Measurements from ENCODE around the gene SHOC2. TPM values are rescaled to one million over a fixed set of nuclear protein-coding genes. Genes with fewer than 3 reads are reported as not detected.

Gene SHOC2
- total and polyA plus RNA-seq, 2 of the 13 experiments (the other 11 are each of a cell fraction or from before 2014, with no cell fraction given): 8.6 to 25.5 TPM

GRCh38 chr10:110919349-110919931 is at the start of gene SHOC2 (continued):
- TF ChIP-seq PAXIP1 (CRISPR knock-in tag; conservative IDR thresholded peaks at IDR 0.05) (no peak), FOXA1 (IDR thresholded peaks at IDR 0.05) (no peak), FOXA1 (CRISPR knock-in tag; IDR thresholded peaks at IDR 0.05) (no peak), ZSCAN25 (CRISPR knock-in tag; IDR thresholded peaks at IDR 0.05) (no peak), SP4 (CRISPR knock-in tag; IDR thresholded peaks at IDR 0.05) (peak; percentile 79; the same call in 1 of the 2 replicates), ZFP41 (CRISPR knock-in tag; IDR thresholded peaks at IDR 0.05; ENCODE audit: borderline replicate concordance) (no peak), KIAA2018 (CRISPR knock-in tag; IDR thresholded peaks at IDR 0.05; ENCODE audit: borderline replicate concordance) (no peak), ZNF780A (CRISPR knock-in tag; IDR thresholded peaks at IDR 0.05) (no peak), TAF15 (IDR thresholded peaks at IDR 0.05; ENCODE audit: low read depth, low read length, poor library complexity, severe bottlenecking) (no peak), ZFP62 (CRISPR knock-in tag; IDR thresholded peaks at IDR 0.05) (no peak), DNMT3B (CRISPR knock-in tag; conservative IDR thresholded peaks at IDR 0.05) (no peak), ZNF513 (CRISPR knock-in tag; conservative IDR thresholded peaks at IDR 0.05) (no peak), ZBTB4 (CRISPR knock-in tag; IDR thresholded peaks at IDR 0.05; ENCODE audit: borderline replicate concordance) (no peak)
